Natural killer cell treated with Interleukin-12 subunit alpha and Interleukin-12 subunit beta and Interleukin-15 and Interleukin-18, amount 100 ng/mL, for 72 hours (primary cell): ENCODE data around the gene MIPOL1. TPM values are rescaled to one million over a fixed set of nuclear protein-coding genes. Genes with fewer than 3 reads are reported as not detected.
A peak's percentile ranks its signal among the peaks of the same experiment; 100 is the strongest.

Experiments used
- ATAC-seq, 2 donors: fragments of 150-1000 bp; cut with Tn5 transposase in 1 of 2; sonication (Bioruptor Pico), chemical (Tn5 transposase) in 1 of 2; 2 replicates each; pipeline ENCODE4 v1.10.0; 2021
- DNase-seq: peaks from one replicate; pipeline ENCODE4 v3.0.0; 2022; ENCODE audit warnings: low spot score
- H3K27ac Mint-ChIP-seq, 2 donors: 1 replicate in 1 of 2; 2 replicates in 1 of 2; pipeline ENCODE4 v1.8.0; 2022; ENCODE audit warnings: mixed read lengths in 2 of 2, mild to moderate bottlenecking in 1 of 2, moderate library complexity in 1 of 2
- H3K27me3 Mint-ChIP-seq, 2 donors: 1 replicate in 1 of 2; 2 replicates in 1 of 2; pipeline ENCODE4 v1.8.0; 2022; ENCODE audit warnings: mixed read lengths in 2 of 2
- H3K36me3 Mint-ChIP-seq: one replicate; pipeline ENCODE4 v1.8.0; 2022; ENCODE audit warnings: mixed read lengths
- H3K4me1 Mint-ChIP-seq, 2 donors: 1 replicate in 1 of 2; 2 replicates in 1 of 2; pipeline ENCODE4 v1.8.0; 2022; ENCODE audit warnings: low read depth in 2 of 2, mixed read lengths in 2 of 2, mild to moderate bottlenecking in 1 of 2
- H3K4me3 Mint-ChIP-seq: one replicate; pipeline ENCODE4 v1.8.0; 2022; ENCODE audit warnings: mixed read lengths
- H3K9me3 Mint-ChIP-seq: 2 replicates; pipeline ENCODE4 v1.8.0; 2022; ENCODE audit warnings: mixed read lengths
- total RNA-seq, 2 donors: library from RNA; stranded (reverse); gene quantifications; one replicate each; pipeline ENCODE4 v1.2.3, GENCODE V29; 2022

The MIPOL1 gene
- total RNA-seq, 2 donors from 2014 or later: not detected

DNA sequence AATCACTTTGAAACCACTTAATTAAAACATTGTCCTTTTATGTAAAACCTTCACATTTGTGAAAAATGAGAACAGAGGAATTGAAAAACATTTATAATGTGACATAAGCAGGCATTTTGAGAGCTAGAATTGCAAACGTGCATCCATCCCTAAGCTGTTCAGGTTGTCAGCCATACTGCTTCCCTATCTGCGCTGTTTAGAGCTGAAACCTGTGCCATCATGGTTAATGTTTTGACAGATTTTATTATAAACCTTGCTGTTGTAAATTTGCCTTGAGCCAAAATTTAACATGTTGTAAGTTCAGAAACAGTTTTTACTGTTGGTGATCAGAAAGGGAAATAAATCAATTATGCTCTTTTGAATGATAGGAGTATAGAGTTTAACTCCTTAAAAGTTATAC, 365.5 kb downstream of the MIPOL1 start:
- no peak overlapping the region for H3K27ac Mint-ChIP-seq
- ATAC-seq (no peak), DNase-seq (no peak)
- peaks cover 10% of the 10 kb centered on the region for H3K9me3 Mint-ChIP-seq
- H3K36me3 Mint-ChIP-seq: no peaks in the 10 kb centered on the region
- no peak overlapping the region for H3K4me3 Mint-ChIP-seq
- H3K4me1 Mint-ChIP-seq: no peaks in the 10 kb centered on the region
- no peaks in the 10 kb centered on the region for H3K27me3 Mint-ChIP-seq

DNA sequence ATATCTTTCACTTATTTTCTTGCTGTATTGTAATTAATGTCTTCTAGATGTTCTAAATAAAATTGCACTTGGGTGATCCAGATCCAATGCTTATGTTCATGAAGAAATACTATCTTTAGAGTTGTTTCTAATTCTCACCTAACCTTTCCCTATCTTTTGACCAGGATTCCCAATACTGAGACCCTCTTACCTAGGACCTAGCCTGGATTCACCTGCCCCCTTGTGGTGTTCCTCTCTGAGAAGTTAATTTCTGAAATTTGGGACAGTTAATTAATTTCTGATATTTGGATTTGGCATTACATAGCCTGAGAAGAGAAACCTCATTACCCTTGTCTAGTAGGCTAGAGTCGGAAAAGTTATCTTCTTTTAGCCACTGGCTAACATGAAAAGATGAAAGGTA, 367.8 kb downstream of the MIPOL1 start:
- Mint-ChIP-seq H3K9me3 (peaks cover 4% of the 10 kb centered on the region), H3K4me3 (no peak overlapping the region), H3K36me3 (no peaks in the 10 kb centered on the region), H3K27ac (no peak overlapping the region), H3K27me3 (no peaks in the 10 kb centered on the region), H3K4me1 (no peaks in the 10 kb centered on the region)
- DNase-seq (no peak), ATAC-seq (no peak)

DNA sequence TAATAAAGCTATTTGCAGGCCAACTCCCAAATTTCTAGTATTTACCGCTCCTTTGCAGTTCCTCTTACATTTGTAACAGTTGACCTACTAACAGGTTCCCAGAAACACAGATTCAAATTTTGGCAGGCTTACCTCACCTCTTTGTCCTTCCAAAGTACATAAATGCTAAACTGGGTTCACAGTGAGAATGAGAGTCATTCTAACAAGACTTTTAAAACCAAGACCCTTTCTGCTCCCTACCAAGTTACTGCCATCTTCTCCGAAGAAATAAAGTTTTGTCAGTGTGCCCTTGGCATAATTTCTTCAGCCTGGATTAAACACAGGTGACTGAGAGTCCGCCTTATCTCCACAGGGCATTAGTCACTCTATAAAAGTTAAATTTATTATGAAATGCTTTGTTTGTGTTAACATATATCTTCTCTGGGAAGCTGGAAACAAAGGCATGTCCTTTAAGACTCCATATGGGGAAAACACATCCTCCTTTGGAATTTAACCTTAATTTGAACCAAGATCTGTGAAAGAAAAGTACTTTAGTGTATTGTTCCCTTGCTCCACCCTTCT, 369.2 kb downstream of the MIPOL1 start:
- Mint-ChIP-seq H3K9me3 (peaks cover 8% of the 10 kb centered on the region), H3K4me1 (no peaks in the 10 kb centered on the region), H3K4me3 (no peak overlapping the region), H3K36me3 (no peaks in the 10 kb centered on the region), H3K27me3 (no peaks in the 10 kb centered on the region), H3K27ac (no peak overlapping the region)
- ATAC-seq (no peak), DNase-seq (no peak)

DNA sequence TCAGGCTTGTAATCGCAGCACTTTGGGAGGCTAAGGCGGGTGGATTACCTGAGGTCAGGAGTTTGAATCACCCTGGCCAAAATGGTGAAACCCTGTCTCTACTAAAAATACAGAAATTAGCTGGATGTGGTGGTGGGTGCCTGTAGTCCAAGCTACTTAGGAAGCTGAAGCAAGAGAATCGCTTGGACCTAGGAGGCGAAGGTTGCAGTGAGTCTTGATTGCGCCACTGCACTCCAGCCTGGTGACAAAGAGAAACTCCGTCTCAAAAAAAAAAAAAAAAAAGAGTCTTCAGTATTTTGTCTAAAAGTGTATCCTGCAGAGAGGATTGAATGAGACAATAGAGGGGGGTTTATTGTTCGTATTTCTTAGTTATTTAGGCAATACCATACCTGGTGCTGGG, 372.0 kb downstream of the MIPOL1 start:
- Mint-ChIP-seq H3K27me3 (no peaks in the 10 kb centered on the region), H3K4me1 (no peaks in the 10 kb centered on the region), H3K4me3 (no peak overlapping the region), H3K36me3 (no peaks in the 10 kb centered on the region), H3K9me3 (peaks cover 13% of the 10 kb centered on the region), H3K27ac (no peak overlapping the region)
- no peak for DNase-seq
- no peak for ATAC-seq

DNA sequence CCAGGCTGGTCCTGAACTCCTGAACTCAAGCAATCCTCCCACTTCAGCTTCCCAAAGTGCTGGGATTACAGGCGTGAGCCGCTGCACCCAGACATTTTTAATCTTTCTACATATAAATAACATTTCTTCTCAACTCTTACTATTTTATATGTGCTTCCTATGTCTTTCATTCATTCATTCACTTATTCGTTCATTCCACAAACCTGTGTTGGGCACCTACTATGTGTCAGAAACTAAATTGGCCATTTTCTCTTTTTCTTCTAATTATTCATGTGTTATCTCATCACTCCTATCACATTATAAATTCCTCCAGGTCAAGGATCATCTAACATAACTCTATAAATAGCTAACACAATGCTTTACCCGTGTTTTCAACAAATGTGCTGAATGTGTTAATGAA, 373.7 kb downstream of the MIPOL1 start:
- Mint-ChIP-seq H3K27ac (no peak overlapping the region), H3K9me3 (peaks cover 13% of the 10 kb centered on the region), H3K4me3 (no peak overlapping the region)

DNA sequence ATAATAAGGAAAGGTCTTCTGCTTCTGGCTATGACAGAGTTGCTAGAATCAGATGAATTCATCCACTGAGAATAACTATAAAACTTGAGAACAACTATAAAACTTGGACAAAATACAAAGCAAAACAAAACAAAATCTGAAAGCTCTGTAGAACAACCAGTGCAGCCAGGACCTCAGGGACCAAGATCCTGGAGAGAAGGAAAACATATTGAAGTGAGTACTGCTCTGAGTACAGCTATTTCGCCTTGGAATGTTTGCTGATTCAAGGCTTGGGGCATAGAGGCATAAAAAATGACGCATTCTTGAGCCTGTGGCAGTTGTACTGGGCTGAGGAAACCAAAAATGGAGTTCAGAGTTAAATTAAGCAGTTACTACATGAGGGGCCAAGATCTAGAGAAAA, 375.6 kb downstream of the MIPOL1 start:
- H3K36me3 Mint-ChIP-seq: no peaks in the 10 kb centered on the region
- H3K9me3 Mint-ChIP-seq: peaks cover 16% of the 10 kb centered on the region
- H3K4me1 Mint-ChIP-seq: no peaks in the 10 kb centered on the region
- no peak for DNase-seq
- no peak overlapping the region for H3K4me3 Mint-ChIP-seq
- no peak overlapping the region for H3K27ac Mint-ChIP-seq
- H3K27me3 Mint-ChIP-seq: no peaks in the 10 kb centered on the region
- no peak for ATAC-seq

More for the DNA sequence above, 373.7 kb downstream of the MIPOL1 start:
- Mint-ChIP-seq H3K36me3 (no peaks in the 10 kb centered on the region), H3K4me1 (no peaks in the 10 kb centered on the region), H3K27me3 (no peaks in the 10 kb centered on the region)
- ATAC-seq (no peak), DNase-seq (no peak)

DNA sequence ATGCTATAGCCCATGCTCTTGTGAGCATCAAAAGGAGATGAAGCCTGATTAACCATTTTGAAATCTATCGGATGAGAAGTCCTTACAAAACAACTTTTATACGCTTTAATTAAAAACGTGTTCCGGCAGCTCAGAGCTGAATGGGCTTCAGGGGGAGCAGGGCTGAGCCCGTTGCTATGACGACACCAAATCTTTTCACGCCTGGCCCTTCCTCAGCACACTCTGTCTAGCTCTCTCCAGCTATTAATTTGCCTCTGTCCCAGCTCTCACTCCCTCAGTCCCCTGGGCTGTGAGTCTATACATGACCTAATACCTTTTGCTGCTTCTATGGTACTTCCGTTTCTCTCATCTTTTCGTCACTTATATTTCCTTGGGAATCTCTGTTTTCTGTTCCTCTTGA, 381.5 kb downstream of the MIPOL1 start:
- ATAC-seq (no peak), DNase-seq (no peak)
- Mint-ChIP-seq H3K9me3 (peaks cover 3% of the 10 kb centered on the region), H3K27ac (no peak overlapping the region), H3K27me3 (peaks cover 0 to 3% of the 10 kb centered on the region in 2 donors), H3K4me1 (no peaks in the 10 kb centered on the region), H3K36me3 (no peaks in the 10 kb centered on the region), H3K4me3 (no peak overlapping the region)

DNA sequence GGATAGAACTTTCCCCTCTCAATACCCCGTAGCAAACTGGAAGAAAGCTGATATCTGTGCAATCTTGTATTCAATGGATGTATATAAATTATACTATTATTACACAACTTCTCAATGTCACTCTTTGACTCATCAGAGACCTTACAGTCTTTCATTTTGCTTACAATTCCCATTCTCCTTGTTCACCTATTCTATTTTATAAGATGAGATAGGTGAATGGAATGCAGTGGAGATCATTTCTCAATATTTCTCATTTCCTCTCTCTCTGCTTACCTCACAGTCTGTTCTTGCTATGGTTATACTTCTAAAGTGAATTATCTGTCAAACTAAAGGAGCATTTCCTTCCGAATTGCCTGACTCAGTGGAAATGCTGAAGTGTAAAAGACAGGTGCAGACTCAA, 382.4 kb downstream of the MIPOL1 start:
- Mint-ChIP-seq H3K4me3 (no peak overlapping the region), H3K9me3 (peaks cover 3% of the 10 kb centered on the region), H3K4me1 (no peaks in the 10 kb centered on the region), H3K36me3 (no peaks in the 10 kb centered on the region), H3K27me3 (peaks cover under 1 to 4% of the 10 kb centered on the region in 2 donors), H3K27ac (no peak overlapping the region)
- DNase-seq (no peak), ATAC-seq (no peak)

DNA sequence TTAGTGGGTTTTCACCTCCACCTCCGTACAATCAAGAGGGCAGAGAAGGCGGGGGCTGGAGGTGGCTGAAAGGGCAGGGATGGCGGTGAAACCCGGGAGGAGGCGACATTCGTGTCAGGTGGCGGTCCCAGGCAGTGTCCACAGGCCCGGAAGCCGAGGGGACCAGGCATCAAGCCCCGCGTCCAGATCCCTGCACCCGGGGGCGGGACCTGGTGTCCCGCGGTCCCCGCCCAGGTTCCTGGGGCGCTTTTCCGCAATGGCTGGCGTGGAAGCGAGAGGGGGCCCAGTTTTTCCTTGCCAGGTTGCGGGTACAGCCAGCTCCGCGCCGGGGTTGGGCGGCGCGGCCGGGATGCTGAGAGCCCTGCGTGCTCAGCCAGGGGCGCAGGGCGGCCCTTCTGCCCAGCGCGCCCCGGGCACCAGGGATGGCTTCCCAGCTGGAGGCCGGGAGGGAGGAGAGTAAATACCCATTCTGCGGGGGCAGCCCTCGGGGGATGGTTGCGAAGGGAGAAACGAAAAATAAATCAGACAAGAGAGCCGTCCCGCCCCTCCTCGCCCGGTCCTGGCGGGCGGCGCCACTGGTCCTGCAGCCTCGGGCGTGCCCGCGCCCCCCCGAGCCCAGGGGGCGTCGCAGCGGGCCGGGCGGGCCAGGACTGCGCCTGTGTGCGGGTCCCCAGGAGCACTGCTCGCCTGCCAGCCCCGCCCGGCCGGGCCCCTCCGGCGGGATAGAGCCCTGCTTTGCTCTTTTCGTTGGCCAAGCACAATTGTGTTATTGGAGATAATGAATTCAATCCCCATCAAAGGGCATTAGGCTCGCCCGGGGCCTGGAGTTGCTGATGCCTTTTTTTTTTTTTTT, 385.8 kb downstream of the MIPOL1 start:
- DNase-seq: no peak
- no peak for ATAC-seq
- H3K9me3 Mint-ChIP-seq: no peaks in the 10 kb centered on the region
- peaks cover 5% of the 10 kb centered on the region for H3K36me3 Mint-ChIP-seq
- peaks cover 18 to 20% of the 10 kb centered on the region in 2 donors for H3K27me3 Mint-ChIP-seq
- no peak overlapping the region for H3K4me3 Mint-ChIP-seq
- no peaks in the 10 kb centered on the region for H3K4me1 Mint-ChIP-seq
- no peak overlapping the region for H3K27ac Mint-ChIP-seq

DNA sequence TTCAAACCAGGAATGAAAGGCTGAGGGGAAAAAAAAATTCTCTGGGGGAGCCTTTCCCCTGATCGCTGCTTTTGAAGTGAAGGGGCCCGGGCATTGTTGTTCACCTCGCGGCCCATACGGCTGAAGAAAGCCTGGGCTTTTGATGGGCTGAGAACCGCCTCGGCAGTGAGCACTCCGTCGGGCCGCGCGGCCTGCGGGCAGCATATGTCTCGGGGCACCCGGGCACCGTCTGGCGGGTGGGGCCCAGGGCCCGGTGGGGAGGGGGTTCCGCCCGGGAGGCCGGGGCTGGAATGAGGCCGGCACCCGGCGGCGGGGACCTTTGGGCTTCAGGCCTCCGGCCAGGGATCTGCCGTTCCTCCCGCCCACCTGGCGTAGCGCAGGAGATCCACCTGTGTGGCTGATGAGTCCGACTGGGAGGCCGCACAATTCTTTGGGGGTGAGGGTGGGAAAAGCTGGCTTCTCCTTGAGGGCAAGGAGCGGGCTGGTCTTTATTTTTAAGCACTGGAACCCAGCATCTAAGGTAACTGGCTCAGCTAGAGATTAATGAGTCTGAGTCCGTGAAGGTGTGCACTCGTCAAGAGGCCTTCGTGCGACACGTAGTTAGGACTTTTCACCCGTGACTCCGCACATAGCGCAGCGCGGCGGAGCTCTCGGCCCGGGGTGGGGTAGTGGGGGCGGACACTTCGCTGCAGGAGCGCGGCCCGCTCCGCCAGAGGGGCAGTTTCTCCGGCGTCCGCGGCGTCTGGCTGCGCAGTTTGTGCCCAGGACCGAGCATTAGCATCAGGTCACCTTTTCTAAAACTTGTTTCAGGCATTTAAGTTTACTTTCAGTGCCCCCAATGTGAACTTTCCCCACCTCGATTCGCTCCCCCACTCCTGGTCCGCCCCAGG, 386.7 kb downstream of the MIPOL1 start:
- no peak overlapping the region for H3K27ac Mint-ChIP-seq
- no peaks in the 10 kb centered on the region for H3K4me1 Mint-ChIP-seq

DNA sequence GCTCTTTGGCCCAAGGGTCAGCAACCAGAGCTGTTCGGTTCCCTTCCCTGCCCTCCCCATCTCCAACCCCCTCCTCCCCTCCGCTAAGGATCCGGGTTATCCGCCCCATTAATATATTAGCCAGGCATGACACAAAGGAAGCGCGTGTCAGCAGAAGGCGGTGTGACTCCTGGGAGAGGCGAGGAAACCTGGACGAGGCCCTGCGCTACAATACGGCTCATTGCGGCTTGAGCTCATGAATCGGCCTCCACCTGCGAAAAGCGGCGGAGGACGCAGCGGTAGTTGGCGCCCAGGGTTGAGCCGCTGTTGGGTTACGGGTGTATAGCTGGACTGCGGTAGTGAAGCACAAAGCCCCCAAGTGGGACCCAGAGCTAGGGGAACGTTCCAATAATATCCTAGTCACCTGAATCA, 387.4 kb downstream of the MIPOL1 start:
- ATAC-seq (no peak), DNase-seq (no peak)
- Mint-ChIP-seq H3K9me3 (no peaks in the 10 kb centered on the region), H3K4me1 (no peaks in the 10 kb centered on the region), H3K27me3 (peaks cover 25 to 32% of the 10 kb centered on the region in 2 donors), H3K36me3 (peaks cover 12% of the 10 kb centered on the region), H3K4me3 (no peak overlapping the region), H3K27ac (no peak overlapping the region)

More for the DNA sequence above, 386.7 kb downstream of the MIPOL1 start:
- DNase-seq (no peak), ATAC-seq (peak in 1 of 2 donors; percentile 24)
- H3K4me3 Mint-ChIP-seq: no peak overlapping the region
- H3K9me3 Mint-ChIP-seq: no peaks in the 10 kb centered on the region
- H3K27me3 Mint-ChIP-seq: peaks cover 24 to 28% of the 10 kb centered on the region in 2 donors
- H3K36me3 Mint-ChIP-seq: peaks cover 11% of the 10 kb centered on the region

DNA sequence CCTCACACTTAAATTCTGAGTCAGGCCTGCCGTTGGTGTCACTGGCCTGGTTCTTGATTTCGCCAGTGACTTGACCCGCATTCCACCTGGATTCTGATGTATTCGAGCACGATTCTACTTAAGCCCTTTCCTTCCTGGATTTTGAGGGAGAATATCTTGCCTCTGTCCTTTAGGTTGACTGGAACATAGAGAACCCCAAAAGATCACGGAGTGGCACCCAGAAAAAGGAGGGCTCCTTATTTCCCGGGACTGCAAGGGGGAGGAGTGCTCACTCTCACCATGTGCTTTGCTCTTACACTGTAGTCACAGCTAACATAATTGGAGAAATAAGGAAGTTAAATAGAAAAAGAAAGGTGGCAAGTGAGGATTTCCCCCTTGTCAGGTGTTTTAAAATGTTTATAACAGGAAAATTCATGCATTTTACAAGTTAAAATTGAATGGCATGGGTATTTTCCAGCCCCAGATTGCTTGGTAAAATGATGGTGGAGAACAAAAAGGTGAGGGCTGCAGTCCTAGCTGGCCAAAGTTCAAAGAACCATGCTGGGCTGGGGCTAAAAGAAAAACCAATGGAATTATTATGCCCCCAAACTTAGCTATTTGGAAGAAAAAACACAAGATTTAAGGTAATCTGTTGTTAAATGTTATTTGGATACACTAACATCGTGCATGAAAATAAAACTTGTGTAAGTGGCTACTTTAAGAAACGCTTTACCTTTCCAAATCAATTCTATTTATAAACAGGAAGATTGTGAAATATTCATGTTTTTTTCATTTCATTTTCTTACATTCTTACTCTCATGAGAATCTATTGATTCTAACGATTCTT, 388.4 kb downstream of the MIPOL1 start:
- H3K27me3 Mint-ChIP-seq: peaks cover 31 to 43% of the 10 kb centered on the region in 2 donors

DNA sequence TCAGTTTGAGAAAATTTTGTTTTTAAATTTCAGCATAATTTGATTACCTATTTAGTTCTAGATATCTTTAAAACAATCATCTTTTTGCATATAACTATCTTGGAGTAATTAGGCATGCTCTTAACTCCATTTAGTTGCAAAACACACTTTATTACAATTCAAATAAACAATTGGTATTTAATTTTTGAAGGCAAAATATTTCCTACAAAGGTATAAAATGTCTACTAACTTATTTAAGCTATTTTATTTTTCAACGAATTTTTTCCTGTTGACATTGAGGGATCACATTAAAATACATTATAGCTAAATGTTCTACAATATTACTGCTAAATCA, 389.0 kb downstream of the MIPOL1 start:
- Mint-ChIP-seq H3K27ac (no peak overlapping the region), H3K4me1 (peaks cover 0 to 2% of the 10 kb centered on the region in 2 donors), H3K36me3 (peaks cover 21% of the 10 kb centered on the region), H3K4me3 (no peak overlapping the region), H3K9me3 (peaks cover 3% of the 10 kb centered on the region), H3K27me3 (peaks cover 34 to 48% of the 10 kb centered on the region in 2 donors)
- ATAC-seq (no peak), DNase-seq (no peak)

More for the DNA sequence above, 388.4 kb downstream of the MIPOL1 start:
- peaks cover 19% of the 10 kb centered on the region for H3K36me3 Mint-ChIP-seq
- no peak overlapping the region for H3K27ac Mint-ChIP-seq
- no peak for DNase-seq
- H3K4me1 Mint-ChIP-seq: peaks cover 0 to under 1% of the 10 kb centered on the region in 2 donors
- no peak overlapping the region for H3K4me3 Mint-ChIP-seq
- no peaks in the 10 kb centered on the region for H3K9me3 Mint-ChIP-seq
- no peak for ATAC-seq
